ENCODE measurements around the gene HRH1. TPM values are rescaled to one million over a fixed set of nuclear protein-coding genes. Genes with fewer than 3 reads are reported as not detected.
"Not testable (repeated sequence)": the region's sequence is repeated elsewhere in the genome, so short reads cannot be mapped to it uniquely, and the experiment has no call there.

HRH1 gene
- total and polyA plus RNA-seq, 9 donors = 3.4 to 24.1 (median 6.0) TPM

GRCh38 chr3:11250902-11251806, 96.9 kb downstream of the HRH1 start:
- Histone ChIP-seq H3K27ac (no peak overlapping the region), H3K27me3 (no peaks in the 10 kb centered on the region), H3K9me3 (no peaks in the 10 kb centered on the region), H3K4me1 (ENCODE audit: insufficient read depth) (no peaks in the 10 kb centered on the region), H3K4me3 (no peak overlapping the region), H3K36me3 (no peaks in the 10 kb centered on the region)
- WGBS, 3 donors = 76 to 84% (median 82%) methylated on average over 10 of the region's 10 CpGs
- TF ChIP-seq CTCF (IDR thresholded peaks at IDR 0.05) (no peak), POLR2A (IDR thresholded peaks at IDR 0.05) (no peak), EP300 (IDR thresholded peaks at IDR 0.05) (no peak)
- intact Hi-C loops (cut with DNase I) = no loop called here
- DNase-seq = no peak

GRCh38 chr3:11251807-11252176, 97.5 kb downstream of the HRH1 start:
- H3K9me3 ChIP-seq = no peaks in the 10 kb centered on the region
- no peak overlapping the region for H3K4me3 ChIP-seq
- intact Hi-C loops (cut with DNase I) = no loop called here
- H3K27ac ChIP-seq = no peak overlapping the region
- H3K36me3 ChIP-seq = no peaks in the 10 kb centered on the region
- 84 to 90% (median 86%) methylated on average over 6 of the region's 6 CpGs for WGBS, 3 donors
- TF ChIP-seq EP300 (IDR thresholded peaks at IDR 0.05) (no peak), CTCF (IDR thresholded peaks at IDR 0.05) (no peak), POLR2A (IDR thresholded peaks at IDR 0.05) (no peak)
- no peaks in the 10 kb centered on the region for H3K4me1 ChIP-seq (ENCODE audit: insufficient read depth)
- no peaks in the 10 kb centered on the region for H3K27me3 ChIP-seq
- DNase-seq = no peak

GRCh38 chr3:11254876-11255275, 100.6 kb downstream of the HRH1 start:
- Histone ChIP-seq H3K4me3 (no peak overlapping the region), H3K9me3 (no peaks in the 10 kb centered on the region), H3K27me3 (no peaks in the 10 kb centered on the region), H3K27ac (no peak overlapping the region), H3K4me1 (ENCODE audit: insufficient read depth) (no peaks in the 10 kb centered on the region), H3K36me3 (no peaks in the 10 kb centered on the region)
- 94 to 98% (median 96%) methylated on average over 6 of the region's 6 CpGs for WGBS, 3 donors
- no peak for DNase-seq
- intact Hi-C loops (cut with DNase I) = loop anchor here in 1 of 4 donors (5.0 kb wide), 1 partner anchor 547 kb away; no protein-coding TSS in a partner anchor
- TF ChIP-seq POLR2A (IDR thresholded peaks at IDR 0.05) (no peak), EP300 (IDR thresholded peaks at IDR 0.05) (no peak), CTCF (IDR thresholded peaks at IDR 0.05) (no peak)

GRCh38 chr3:11255537-11255936, 101.2 kb downstream of the HRH1 start:
- H3K9me3 ChIP-seq; H3K4me3 ChIP-seq; H3K27ac ChIP-seq; H3K36me3 ChIP-seq; H3K4me1 ChIP-seq (ENCODE audit: insufficient read depth); DNase-seq; H3K27me3 ChIP-seq: not testable (repeated sequence)
- intact Hi-C loops (cut with DNase I) = loop anchor here in 1 of 4 donors (5.0 kb wide), 1 partner anchor 547 kb away; no protein-coding TSS in a partner anchor
- 74 to 77% (median 77%) methylated on average over 5 of the region's 5 CpGs for WGBS, 3 donors

- WGBS, 3 donors = 95 to 97% (median 97%) methylated on average over 11 of the region's 11 CpGs
- Histone ChIP-seq H3K4me3 (no peak overlapping the region), H3K36me3 (no peaks in the 10 kb centered on the region), H3K4me1 (ENCODE audit: insufficient read depth) (no peaks in the 10 kb centered on the region), H3K27ac (no peak overlapping the region), H3K9me3 (no peaks in the 10 kb centered on the region), H3K27me3 (no peaks in the 10 kb centered on the region)
- intact Hi-C loops (cut with DNase I) = loop anchor here in 1 of 4 donors (5.0 kb wide), 1 partner anchor 543 kb away; no protein-coding TSS in a partner anchor
- TF ChIP-seq EP300 (IDR thresholded peaks at IDR 0.05) = no peak
- no peak for TF ChIP-seq CTCF (IDR thresholded peaks at IDR 0.05)
- TF ChIP-seq POLR2A (IDR thresholded peaks at IDR 0.05) = no peak
- DNase-seq = no peak
Observed at GRCh38 chr3:11258958-11259357, 104.7 kb downstream of the HRH1 start.

Measured in ovary (tissue), 9 donors.